Hippocampal formation (tissue), 2 donors: ENCODE data around the gene ZC3H18.
"Not testable (repeated sequence)": the region's sequence is repeated elsewhere in the genome, so short reads cannot be mapped to it uniquely, and the experiment has no call there.

Experiments
- DNase-seq, 2 donors: peaks; one replicate each; lab custom pipeline; 2025; lab: John Stamatoyannopoulos, UW

The ZC3H18 gene

DNA sequence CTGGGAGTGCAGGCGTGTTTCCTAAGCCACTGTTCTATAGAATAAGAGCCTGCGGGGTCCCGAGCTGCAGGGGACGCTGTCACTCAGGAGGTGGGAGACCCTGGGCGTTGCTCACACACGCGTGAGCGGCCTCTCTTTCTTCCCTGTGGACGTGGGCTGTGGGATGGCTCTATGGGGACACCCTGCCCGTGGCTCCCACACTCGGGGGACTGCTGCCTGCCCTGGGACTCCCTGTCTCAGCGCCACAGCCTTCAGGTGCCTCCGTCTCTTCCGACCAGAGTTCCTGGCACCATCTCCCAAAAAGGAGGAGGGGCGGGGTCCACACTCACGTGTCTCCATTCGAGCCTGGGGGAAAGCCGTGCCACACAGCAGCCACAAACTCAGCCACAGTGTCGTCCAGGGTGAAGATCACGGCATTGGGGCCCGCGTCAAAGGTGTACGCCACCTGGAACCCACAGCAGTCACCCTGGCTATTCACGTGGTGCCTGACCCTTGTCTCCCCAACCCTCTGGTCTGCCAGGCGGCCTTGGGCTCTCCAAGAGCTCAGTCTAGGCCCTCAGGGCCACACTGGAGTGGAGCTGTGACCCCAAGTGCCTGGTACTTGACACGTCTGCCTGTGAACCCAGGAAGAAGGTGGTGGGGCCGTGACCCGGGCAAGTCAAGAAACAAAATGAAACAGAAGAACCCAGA, 84.3 kb downstream of the ZC3H18 start:
- no peak for DNase-seq

DNA sequence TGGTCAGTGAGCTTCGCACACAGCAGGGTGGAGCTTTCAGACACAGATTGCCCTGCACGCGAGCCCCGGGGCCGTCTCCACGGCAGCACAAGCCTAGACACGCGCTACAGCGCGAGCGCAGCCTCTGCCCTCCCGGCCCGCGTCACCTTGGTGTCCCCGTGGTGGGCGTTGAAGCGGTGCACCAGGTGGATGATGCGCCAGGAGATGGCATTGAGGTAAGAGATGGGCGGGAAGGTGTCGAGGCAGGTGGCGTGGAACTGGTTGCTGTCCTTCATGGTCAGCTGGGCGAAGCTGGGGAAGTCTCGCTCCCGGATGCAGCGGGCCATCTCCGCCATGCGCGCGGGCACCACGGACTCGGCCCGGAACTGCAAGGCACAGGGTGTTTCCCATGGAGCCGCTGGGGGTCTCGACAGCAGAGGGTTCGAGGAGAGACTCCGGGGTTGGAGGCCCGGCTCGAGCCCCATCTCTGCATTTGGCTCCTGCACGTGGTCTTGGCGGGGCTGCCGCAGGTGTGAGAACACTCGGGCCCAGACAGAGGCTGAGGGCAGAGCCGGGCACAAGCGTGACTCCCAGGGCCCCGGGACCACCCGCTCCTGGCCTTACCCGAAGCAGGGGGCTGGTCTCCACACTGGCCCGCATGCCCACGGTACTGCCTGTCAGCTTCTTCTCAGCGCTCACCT, 85.0 kb downstream of the ZC3H18 start:
- DNase-seq: no peak

DNA sequence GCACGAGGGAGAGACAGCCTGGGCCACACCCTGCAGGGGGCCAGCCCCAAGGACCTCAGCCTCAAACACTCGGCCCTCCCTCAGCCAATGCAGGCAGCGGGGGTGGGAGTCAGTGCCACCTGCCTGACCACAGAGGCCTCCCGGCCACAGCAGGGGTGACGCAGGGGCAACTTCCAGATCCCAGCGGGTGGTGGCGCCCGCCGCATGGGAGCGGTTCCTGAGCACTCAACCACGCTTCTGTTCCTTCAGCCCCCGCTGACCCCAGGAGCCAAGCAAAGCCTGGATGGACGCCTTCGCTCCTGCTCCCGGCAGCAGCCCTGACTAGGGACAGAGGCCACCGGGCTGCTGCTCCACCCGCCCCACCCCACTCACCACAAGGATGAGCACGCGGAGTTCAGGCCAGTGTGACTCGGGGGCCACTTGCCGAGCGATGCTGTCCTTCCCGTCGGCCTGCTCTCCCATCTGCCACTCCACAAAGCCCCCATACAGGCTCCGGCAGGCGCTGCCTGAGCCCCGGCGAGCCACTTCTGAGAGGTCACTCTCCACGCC, 85.6 kb downstream of the ZC3H18 start:
- DNase-seq: no peak

DNA sequence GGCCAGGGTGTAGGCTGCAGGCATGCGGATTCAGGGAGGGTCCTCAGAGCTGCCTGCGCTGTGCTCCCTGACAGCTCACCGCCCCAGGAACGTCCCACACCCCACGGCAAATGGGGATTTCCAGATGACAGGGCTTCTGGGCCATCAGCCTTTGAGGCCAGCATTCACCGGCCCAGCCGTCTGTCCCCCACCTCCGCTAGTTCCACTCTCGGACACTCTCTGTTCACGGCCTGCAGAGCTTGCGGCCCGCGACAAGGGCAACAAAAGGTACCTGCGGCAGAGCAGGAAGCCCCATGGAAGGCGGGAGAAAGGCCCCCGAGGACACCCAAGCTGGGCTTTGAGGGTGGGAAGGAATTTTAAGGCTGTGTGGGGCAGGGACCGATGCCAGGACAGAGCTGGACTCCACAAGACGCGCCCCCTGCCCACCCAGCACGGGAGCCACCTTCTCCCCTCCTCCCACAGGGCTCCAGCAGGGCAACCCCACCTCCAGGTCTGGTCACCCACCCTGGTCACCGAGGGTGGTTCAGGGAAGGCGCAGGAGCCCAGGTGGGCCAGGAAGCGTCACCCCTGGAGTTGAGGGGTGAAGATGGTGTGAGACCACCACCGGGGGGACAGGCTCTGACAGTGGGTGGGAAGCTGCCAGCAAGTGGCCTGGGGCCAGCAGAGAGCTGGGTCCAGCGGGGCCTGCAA, 86.2 kb downstream of the ZC3H18 start:
- DNase-seq: no peak

DNA sequence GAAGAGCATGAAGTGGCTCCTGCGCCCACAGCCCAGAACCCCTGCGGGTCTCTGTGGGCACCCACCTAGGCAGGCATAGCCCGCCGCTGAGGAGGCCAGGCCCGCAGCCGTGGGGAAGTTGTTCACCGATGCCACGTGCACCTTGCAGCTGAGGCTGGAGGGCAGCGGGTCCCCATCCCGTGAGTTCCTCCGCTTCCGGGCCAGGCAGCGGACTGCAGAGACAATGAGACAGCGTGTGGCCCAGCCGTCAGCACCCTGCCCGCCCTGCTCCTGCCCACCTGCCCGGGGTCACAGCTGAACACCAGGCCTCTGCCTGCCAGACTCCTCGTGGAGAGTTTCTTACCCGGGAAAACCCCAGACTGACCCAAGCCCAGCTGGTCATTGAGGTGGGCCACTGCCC, 87.2 kb downstream of the ZC3H18 start:
- DNase-seq: no peak

DNA sequence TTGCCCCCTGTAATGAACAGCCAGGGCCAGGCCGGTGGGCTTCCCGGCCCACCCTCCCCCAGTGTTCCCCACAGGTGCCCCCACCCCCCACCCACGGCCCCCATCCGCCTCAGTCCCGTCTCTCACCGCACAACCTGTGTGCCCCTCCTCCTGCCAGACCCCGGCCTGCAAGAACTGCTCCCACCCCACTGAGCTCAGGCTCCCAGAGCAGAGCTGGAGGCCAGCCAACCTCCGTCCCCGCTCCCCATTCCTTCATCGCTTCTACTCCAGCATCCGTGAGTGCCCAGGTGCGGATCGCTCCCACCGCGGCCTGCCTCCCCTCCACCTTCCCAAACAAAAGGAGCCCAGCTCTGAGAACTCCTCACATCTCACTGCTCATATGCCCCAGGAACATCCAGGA, 88.5 kb downstream of the ZC3H18 start:
- DNase-seq: no peak

DNA sequence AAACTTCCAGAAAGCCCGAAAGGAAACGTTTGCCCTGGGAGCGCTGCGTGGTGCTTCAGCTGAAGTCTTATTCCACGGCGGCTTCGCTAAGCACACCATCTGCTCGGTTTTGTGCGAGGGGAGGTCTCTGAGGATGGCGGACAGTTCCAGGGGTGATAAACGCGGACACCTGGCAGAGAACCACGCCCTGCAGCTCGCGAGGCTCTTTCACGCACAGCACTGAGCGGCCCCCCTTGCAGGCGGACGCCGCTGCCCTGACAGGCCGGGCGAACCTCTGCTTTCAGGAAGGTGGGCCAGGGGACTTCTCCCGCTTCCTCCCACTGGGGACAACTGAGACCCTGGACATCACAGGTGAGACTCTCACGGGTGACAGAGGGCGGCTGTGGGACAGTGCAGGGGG, 89.0 kb downstream of the ZC3H18 start:
- DNase-seq: no peak

DNA sequence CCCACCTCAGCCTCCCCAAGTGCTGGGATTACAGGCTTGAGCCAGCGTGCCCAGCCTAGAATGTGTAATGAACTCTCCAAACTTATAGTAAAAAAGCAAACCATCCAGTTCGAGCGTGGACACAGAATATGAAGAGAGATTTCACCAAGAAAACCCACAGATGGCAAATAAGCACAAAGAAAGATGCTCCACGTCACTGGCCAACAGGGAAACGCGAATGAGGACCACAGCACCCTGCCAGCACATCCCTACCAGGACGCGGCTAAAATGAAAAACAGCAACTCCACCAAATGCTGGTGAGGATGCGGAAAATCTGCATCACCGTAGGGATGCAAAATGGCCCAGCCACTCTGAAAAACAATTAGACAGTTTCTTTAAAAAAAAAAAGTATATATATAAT, 91.3 kb downstream of the ZC3H18 start:
- DNase-seq: no peak

DNA sequence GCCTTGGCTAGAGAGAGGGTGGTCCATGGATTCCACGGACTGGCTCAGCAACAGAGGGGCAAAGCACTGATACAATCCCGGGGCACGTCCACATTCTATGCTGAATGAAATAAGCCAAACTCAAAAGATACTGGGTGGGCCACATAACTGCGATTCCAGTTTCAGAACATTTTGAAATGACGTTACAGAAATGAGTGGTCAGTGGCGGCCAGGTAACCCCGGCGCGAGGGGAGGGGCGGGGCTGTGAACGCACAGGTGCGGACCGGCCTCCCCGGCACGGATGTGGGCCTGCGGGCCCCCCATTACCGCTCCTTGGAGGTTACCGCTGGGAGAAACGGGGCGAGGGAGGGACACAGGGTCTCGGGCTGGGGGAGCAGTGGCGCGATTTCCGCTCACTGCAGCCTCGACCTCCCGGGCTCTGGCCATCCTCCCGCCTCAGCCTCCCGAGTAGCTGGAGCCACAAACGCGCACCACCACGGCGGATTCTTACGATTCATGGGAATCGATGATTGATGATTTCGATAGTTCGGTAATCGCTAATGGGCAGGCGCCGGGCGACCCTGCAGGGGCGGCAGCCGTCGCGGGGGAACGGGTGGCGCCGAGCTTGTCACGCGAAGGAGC, 92.1 kb downstream of the ZC3H18 start:
- DNase-seq: no peak

DNA sequence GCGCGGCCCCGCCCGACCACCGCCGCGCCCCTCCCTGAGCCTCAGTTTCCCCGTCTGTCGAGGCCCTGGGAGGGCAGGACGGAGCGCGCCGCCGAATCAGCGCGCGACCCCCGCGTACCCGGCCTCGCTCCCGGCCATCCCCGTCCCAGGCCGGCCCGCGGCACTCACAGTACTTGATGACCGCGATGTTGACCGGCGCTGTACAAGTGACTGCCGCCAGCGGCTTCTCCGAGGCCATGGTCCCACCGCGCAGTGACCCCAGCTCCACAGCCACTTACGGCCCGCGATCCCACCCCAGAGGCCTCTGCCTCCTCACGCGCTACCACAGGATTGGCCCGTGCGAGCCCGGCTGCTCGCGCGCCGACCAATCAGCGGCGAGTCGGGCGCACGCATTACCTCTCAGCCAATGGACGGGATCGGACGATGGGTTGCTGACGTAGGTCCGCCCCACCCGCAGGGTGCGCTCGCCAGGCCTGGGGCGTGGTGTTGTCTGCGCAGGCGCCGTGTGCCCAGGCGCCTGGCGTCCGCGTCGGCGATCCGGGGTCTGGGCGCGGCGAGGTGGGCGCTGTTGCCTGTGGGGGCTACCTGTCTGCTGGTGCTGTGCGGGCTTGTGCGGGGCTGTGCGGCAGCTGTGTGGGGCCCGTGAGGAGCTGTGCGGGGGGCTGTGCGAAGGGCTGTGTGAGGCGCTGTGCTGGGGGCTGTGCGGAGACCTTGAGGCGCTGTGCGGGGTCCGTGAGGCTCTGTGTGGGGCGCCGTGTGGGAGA, 92.8 kb downstream of the ZC3H18 start, which contains the start of gene MVD:
TSS of gene MVD (minus strand) at position 249 of the 764 bp plus-strand sequence. CDS start at position 238, 11 bp downstream.
- DNase-seq: peak; percentile 94 to 98

DNA sequence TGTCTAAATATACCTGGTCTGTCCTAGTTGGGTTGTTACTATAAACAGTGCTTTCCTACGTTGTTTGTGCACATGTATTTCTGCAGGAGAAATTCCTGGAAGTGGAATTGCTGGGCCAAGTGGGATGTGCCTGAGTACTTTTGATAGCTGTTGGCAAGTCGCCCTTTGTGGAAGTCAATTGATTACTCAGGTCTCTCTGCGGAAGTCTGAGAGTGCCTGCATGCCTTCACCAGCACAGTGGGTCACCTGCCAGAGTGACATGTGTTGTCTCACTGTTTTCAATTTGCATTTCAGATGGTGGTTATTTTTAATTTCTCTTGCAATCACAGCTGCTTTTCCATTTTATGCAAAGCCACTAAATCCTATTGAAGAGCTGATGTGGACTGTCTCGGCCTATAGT, 94.9 kb downstream of the ZC3H18 start:
- DNase-seq: no peak

DNA sequence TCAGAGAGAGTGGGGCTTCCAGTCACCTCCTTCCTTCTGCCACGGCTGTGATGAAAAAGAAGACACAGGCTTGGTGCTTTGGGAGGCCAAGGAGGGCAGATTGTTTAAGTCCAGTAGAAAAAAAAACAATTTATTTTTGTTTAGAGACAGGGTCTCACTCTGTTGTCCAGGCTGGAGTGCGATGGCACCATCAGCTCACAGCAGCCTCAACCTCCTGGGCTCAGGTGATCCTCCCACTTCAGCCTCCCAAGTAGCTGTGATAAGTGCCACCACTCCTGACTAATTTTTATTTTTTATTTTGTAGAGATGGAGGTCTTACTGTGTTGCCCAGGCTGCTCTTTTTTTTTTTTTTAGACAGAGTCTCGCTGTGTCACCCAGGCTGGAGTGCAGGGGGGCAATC, 95.4 kb downstream of the ZC3H18 start:
- DNase-seq: no peak

DNA sequence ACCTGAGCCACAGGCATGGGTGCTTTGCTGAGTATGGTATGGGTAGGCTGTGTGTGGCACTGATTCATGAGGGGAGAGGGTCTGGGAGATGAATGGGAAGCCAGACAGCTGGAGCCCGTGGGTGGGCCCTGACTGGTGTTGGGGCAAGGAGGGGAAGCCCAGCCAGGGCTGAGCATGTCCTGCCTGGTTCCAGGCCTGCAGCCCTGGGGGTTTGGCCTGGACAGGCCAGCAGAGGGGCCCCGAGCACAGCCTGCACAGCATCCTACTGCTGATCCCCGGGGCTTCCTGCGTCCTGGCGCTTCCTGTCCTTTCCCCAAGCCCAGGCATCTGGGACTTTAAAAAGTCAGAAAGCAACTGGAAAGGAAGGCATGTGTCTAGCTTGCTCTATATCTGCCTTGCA, 97.3 kb downstream of the ZC3H18 start:
- no peak for DNase-seq

DNA sequence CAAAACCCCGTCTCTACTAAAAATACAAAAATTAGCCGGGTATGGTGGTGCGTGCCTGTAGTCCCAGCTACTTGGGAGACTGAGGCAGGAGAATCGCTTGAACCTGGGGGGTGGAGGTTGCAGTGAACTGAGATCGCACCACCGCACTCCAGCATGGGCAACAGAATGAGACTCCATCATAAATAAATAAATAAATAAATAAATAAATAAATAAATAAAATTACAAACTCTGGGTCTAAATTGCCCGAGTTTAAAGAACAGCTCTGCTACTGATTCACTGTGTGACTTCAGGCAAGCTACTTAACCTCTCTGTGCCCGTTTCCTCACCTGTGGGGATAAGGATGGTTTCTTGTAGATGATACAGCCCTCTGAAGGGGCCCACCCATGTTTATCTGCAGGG, 99.3 kb downstream of the ZC3H18 start:
- not testable (repeated sequence) for DNase-seq

DNA sequence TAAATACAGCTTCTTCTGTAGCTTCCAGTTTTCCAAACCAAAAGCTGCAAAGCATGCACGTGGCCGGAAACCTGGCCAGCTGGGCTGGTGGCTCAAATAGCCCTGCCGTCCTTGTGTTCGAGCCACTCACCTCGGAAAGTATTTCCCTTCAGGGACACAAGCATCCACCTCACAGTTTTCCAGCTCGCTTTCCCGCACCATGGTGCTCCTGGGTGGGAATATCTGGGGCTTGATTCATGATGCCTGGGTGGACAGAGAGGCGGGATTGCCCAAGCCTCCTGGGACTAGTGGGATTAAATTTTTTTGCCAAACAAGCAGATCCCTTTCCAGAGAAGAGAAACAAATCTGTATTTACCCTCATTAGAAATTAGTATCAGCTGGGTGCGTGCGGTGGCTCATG, 99.8 kb downstream of the ZC3H18 start:
- no peak for DNase-seq

DNA sequence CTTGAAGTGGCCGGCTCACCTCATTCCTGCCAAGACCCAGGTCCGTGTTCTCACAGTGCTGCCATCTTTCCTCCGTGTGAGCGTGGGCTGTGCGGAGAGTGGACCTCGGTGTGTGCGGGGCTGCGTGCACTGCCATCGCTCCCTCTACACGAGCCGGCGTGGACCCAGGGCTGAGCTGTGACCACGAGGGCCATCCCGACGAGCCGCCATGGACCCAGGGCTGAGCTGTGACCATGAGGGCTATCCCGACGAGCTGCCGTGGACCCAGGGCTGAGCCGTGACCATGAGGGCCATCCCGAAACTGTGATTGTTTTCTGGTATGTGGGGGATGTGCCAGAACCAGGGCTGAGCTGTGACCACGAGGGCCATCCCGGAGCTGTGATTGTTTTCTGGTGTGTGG, 101.6 kb downstream of the ZC3H18 start:
- no peak for DNase-seq

DNA sequence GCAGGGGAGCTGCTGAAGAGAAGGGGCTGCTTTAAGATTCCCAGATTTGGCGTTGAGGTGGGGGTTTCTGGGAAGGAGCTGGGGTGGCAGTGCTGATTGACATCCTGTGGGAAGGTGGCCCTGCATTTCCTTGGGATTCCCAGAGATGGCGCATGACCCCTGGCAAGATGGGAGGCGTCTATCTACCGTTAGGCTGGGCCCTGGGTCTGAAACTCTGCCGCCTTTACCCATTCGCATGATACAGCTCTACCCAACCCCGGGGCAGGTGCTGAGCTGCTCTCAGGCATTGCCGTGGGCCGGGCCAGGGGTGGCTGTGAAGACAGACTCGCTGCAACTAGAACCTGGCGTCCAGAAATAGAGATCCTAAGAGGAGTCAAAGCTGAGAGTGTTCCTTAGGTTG, 102.6 kb downstream of the ZC3H18 start:
- DNase-seq: no peak

DNA sequence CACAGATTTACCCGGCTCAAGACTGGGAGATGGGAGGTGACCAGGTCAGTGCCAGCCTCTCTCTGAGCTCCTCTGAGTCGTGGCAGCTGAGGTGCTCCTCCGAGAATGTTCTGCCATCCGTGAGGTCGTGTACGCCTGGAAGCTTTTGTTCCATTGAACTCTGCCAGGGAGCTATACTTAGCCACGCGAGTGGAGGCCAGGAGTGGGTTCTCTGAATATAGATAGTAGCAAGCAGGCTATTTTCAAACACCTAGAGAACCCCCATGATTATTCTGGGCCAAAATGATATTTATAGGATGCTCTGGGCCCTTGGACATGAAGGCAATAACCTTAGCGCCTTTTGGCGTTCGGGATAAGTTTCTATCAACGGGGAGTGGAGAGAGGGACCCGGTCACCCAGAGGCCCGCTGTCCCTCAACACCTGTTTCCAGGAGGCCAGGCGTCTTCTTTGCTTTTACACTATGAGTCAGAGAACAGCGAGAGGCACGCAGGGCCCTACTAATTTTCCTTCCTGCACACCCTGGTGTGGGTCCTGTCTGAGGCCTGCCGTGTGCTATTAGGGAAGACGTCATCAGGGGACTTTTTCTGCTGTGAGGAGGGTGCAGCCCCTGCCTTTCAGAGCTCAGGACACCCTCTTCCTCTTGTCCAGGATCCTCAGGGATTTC, 103.6 kb downstream of the ZC3H18 start:
- no peak for DNase-seq

DNA sequence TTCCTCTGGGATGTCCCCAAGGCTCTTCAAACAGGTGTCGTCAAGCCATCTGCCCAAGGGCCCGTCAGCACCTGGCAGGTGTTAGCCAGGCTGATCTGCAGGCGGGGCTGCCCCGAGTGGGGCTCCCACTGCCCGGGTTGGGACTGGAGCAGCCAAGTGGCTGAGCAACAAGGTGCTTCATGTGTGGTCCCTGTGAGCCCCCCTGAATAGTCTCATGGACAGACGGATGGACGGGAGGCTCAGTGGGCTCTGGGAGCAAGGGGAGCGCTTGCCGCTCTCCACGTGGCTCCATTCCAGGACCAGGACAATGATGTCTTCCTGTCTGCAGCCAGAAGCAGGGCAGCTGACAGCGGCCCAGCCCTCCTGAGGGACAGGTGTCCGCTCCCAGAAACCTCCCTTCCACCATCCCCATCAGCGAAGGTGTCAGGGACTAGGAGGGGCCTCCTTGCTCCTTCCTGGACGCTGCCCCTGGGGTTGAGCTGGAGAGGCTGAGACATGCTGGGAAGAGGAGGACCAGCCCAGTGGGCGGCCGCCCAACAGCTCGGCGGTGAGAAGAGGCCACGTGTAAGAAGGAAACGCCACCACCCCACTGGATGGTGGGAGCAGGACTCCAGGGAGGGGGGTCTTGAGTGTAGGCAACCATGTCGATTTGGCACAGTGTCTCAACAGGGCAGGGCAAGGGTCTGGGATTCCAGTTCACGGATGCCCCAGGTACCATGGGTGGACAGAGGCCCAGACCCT, 106.5 kb downstream of the ZC3H18 start:
- no peak for DNase-seq

DNA sequence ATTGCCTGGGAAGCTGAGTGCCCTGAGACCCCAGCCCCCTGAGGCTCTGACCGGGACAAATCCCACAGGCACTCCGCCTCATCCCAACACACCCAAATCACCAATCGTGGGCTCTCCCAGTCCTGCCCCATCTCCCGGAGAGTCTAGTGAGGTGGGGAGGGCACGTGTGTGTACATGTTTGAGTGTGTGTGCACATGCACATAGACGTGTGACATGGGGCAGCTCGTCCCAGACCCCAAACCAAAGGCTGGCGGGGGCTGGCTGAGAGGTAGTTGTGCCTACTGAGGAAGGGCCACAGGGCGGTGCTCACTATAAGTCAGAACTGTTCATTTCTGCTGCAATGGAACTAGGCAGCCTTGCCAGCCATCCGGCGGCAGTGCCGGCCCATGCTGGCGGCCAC, 107.5 kb downstream of the ZC3H18 start:
- no peak for DNase-seq
